Tibial artery (tissue), 4 donors: ENCODE measurements around the gene ZBTB46.

Experiments used
- DNase-seq, 2 donors: peaks; one replicate each; pipeline ENCODE4 v3.0.0-alpha.2; 2019
- H3K27ac ChIP-seq, 2 donors: fragments of 200-600 bp; sonication (generic) in 1 of 2; 1 replicate in 1 of 2; 2 replicates in 1 of 2; pipeline ENCODE4 v1.5.1; 2018 to 2019; ENCODE audit warnings: mild to moderate bottlenecking in 1 of 2
- H3K27me3 ChIP-seq, 2 donors: fragments of 200-600 bp; sonication (generic) in 1 of 2; one replicate each; pipeline versions ENCODE4 v1.5.1 to v1.6.0; 2016 to 2019
- H3K36me3 ChIP-seq, 3 donors: fragments of 200-600 bp; sonication (generic) in 2 of 3; one replicate each; pipeline ENCODE4 v1.5.1; 2016 to 2019; ENCODE audit warnings: mild to moderate bottlenecking in 2 of 3
- H3K4me1 ChIP-seq, 4 donors: fragments of 200-600 bp; sonication (generic) in 2 of 4; 1 replicate in 3 of 4; 2 replicates in 1 of 4; pipeline ENCODE4 v1.5.1; 2016 to 2019
- H3K4me3 ChIP-seq, 2 donors: fragments of 200-600 bp; sonication (generic) in 1 of 2; 1 replicate in 1 of 2; 2 replicates in 1 of 2; pipeline ENCODE4 v1.5.1; 2018 to 2019; ENCODE audit warnings: mild to moderate bottlenecking in 2 of 2
- H3K9me3 ChIP-seq, 3 donors: fragments of 200-600 bp; sonication (generic) in 1 of 3; one replicate each; pipeline ENCODE4 v1.5.1; 2016 to 2019
- intact Hi-C: fragments of 100-400 bp; cut with DNase I; formaldehyde crosslinking; loops from one replicate; pipeline ENCODE4 v1.15.0; 2023; ENCODE audit warnings: low total_unique reads
- TF ChIP-seq, protein P1 (sequence below), 2 experiments: fragments of 200-600 bp in 1 of 2; fragments of 450-650 bp in 1 of 2; IDR thresholded peaks; one replicate each; pipeline ENCODE4 v1.5.1; 2017 to 2019; ENCODE audit warnings: antibody characterized with exemption in 2 of 2, mild to moderate bottlenecking in 1 of 2, moderate library complexity in 1 of 2

The ZBTB46 gene

DNA sequence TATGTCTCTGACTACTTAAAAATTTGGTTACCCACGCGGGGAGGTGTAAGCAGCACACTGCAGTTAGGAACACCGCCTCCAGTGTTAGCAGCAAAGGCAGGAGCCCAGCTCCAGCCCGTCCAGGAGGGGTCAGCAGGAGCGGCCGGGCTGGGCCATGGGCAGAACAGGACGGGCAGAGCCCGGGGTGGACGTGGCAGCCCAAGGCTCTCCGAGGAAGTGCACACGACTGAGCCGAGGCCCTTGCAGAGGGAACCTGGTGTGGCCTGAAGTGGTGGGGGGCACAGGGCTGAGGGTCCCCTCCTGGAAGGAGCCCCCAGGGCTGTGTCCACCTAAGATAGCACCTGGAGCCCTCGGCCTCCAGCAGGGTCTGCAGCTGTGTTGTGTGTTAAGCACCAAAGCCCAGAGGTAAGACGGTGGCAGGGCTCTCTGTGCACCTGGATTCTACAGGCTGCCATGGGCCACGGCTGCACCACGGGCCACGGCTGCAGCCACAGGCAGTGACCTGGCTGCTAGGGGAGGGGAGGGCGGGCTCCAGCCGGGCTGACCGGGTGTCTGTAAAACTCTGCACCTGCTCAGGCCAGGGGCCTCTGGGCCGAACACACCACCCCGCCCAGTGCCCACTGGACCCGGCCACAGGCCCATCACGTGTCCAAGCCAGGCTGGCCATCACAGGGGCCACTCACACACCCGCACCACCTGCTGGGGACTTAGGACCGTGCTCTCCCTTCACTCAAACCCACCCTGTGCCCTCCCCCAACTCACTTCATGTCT is 84.9 kb downstream of the ZBTB46 start:
- intact Hi-C loops: loop anchor here (10.0 kb wide), 1 partner anchor 121 kb away; the partner anchor contains the start of gene GMEB2
- H3K27me3 ChIP-seq: no peaks in the 10 kb centered on the region
- no peak overlapping the region for H3K27ac ChIP-seq
- no peak for DNase-seq
- H3K4me3 ChIP-seq: no peak overlapping the region
- peaks cover 22 to 45% (median 23%) of the 10 kb centered on the region in 3 donors for H3K36me3 ChIP-seq
- TF ChIP-seq, protein P1, sequence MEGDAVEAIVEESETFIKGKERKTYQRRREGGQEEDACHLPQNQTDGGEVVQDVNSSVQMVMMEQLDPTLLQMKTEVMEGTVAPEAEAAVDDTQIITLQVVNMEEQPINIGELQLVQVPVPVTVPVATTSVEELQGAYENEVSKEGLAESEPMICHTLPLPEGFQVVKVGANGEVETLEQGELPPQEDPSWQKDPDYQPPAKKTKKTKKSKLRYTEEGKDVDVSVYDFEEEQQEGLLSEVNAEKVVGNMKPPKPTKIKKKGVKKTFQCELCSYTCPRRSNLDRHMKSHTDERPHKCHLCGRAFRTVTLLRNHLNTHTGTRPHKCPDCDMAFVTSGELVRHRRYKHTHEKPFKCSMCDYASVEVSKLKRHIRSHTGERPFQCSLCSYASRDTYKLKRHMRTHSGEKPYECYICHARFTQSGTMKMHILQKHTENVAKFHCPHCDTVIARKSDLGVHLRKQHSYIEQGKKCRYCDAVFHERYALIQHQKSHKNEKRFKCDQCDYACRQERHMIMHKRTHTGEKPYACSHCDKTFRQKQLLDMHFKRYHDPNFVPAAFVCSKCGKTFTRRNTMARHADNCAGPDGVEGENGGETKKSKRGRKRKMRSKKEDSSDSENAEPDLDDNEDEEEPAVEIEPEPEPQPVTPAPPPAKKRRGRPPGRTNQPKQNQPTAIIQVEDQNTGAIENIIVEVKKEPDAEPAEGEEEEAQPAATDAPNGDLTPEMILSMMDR (IDR thresholded peaks at IDR 0.05): no peak
- H3K4me1 ChIP-seq: peaks cover 0 to 13% (median 9%) of the 10 kb centered on the region in 4 donors
- no peaks in the 10 kb centered on the region for H3K9me3 ChIP-seq

DNA sequence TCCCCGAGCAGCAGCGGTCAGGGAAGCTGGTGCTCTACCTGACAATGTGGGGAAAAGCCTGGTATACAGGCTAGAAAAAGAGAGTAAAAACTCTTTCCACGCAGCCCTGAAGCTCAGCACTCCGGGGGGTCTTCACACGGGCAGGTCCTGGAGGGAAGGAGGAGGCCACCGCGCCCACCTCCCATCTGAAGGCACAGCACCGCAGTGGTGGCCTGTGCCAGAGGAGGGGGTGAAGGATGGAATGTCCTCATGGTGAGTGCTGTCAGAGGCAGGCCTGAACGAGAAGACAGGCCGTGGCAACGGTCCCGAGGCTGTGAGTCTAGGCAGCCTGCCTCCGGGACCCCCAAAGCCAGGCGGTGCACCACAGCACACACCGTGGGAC is 85.6 kb downstream of the ZBTB46 start:
- H3K27me3 ChIP-seq: no peaks in the 10 kb centered on the region
- H3K4me3 ChIP-seq: no peak overlapping the region
- no peak for DNase-seq
- H3K36me3 ChIP-seq: peaks cover 22 to 45% (median 23%) of the 10 kb centered on the region in 3 donors
- peaks cover 0 to 19% (median 13%) of the 10 kb centered on the region in 4 donors for H3K4me1 ChIP-seq
- no peak overlapping the region for H3K27ac ChIP-seq
- intact Hi-C loops: loop anchor here (10.0 kb wide), 1 partner anchor 121 kb away; the partner anchor contains the start of gene GMEB2
- TF ChIP-seq, protein P1 (IDR thresholded peaks at IDR 0.05): no peak
- no peaks in the 10 kb centered on the region for H3K9me3 ChIP-seq

DNA sequence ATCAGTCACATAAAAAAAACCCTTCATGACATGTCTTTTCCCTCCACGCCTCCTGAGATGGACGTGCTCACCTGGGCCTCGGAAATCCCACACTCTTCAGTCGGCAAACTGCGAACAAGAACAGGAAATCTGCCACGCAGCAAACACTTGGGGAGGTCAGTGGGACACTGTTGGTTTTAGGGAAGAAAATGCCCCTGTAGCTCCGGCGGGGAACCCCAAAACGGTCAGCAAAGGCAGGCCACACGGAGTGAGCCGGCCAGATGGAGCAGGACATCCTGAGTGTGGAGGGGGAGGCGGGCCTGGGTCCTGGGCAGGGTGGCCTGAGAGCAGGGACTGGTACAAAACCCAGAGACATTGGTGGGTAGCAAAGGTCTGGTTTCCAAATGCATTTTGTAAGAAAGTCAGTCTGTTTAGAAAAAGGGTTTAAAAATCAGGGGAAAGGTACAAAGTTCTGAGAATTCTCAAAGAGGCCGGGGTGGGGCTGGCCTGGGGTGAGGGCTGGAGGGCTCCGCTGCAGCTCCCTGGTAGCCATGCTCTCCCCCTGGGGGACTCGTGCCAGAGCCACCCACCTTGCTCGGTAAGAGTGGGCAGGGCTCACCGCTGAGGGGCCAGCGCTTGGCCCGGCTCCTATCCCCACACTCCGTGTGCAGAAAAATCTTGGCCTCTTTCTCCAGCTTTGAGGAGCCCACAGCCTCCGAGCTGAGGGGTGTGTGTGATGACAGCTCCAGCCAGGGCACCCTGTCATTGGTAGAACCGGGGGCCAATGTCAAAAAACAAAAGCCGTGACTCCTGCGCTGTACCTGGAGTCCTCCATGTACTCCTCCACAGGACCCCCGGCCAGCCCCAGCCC is 86.3 kb downstream of the ZBTB46 start:
- peaks cover 22 to 41% (median 23%) of the 10 kb centered on the region in 3 donors for H3K36me3 ChIP-seq
- TF ChIP-seq, protein P1 (IDR thresholded peaks at IDR 0.05): no peak
- H3K4me1 ChIP-seq: peaks cover 0 to 19% (median 13%) of the 10 kb centered on the region in 4 donors

DNA sequence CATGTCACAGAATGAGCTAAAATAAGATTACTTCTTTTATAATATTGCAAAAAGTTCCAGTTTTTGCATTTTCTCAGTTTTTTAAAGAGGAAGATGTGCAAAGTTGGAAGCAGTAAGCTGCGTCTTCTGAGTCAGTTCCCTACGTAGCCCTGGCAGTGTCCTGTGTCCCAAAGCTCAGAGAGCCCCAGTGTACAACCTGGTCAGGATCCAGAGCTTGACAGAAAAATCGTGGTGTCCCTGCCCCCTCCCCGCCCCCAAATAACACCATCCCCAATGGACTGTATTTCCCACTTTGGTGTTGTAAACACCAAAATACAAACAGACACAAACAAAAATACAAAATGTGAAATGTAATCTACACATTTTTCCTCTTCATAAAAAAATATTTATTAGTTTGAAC is 86.9 kb downstream of the ZBTB46 start:
- peaks cover 22 to 38% (median 23%) of the 10 kb centered on the region in 3 donors for H3K36me3 ChIP-seq
- H3K27ac ChIP-seq: no peak overlapping the region
- TF ChIP-seq, protein P1 (IDR thresholded peaks at IDR 0.05): no peak
- no peaks in the 10 kb centered on the region for H3K27me3 ChIP-seq
- no peak overlapping the region for H3K4me3 ChIP-seq
- intact Hi-C loops: loop anchor here (10.0 kb wide), 1 partner anchor 119 kb away; the partner anchor contains the start of gene GMEB2
- H3K4me1 ChIP-seq: peaks cover 0 to 20% (median 13%) of the 10 kb centered on the region in 4 donors
- no peak for DNase-seq
- no peaks in the 10 kb centered on the region for H3K9me3 ChIP-seq

More for the DNA sequence above, 86.3 kb downstream of the ZBTB46 start:
- DNase-seq: no peak
- Histone ChIP-seq H3K4me3 (no peak overlapping the region), H3K9me3 (no peaks in the 10 kb centered on the region), H3K27me3 (no peaks in the 10 kb centered on the region), H3K27ac (no peak overlapping the region)
- intact Hi-C loops: loop anchor here (10.0 kb wide), 1 partner anchor 120 kb away; the partner anchor contains the start of gene GMEB2

DNA sequence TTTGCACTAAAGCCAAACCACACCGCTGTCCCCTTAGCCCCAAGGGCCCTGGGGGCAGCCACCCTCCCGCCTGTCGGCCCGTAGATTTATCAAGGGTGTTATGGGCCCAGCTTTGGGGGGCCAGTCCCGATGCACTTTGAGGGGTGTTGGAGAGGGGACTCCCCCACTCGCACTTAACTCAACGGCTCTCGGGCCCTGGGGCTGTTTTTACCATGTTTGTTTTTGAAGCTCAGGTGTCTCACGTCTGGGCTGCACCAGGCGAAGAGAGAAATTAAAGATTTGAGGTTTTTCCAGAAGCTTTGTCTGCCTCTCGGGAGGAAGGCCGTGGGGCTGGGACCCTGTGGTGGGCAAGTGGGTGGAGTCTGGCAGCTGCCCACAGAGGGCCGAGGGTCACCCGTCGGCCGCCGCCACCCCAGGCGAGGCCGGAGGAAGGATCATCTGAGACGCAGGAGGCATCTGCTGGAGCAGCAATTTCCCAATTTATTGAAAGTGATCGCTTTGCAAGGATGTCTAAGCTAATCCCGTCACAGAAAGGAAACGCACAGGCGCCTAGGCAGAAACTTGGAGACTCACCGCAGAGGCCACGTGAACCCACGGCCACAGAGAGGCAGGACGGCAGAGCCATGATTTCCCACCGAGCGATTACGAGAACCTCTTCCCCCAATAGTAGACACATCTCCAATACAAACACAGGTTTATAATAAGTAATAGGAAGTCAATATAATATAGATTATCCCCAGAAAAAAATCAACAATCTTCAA is 87.7 kb downstream of the ZBTB46 start:
- Histone ChIP-seq H3K36me3 (peaks cover 22 to 38% (median 23%) of the 10 kb centered on the region in 3 donors), H3K4me3 (no peak overlapping the region), H3K27me3 (no peaks in the 10 kb centered on the region), H3K4me1 (peaks cover 0 to 28% (median 21%) of the 10 kb centered on the region in 4 donors), H3K9me3 (no peaks in the 10 kb centered on the region), H3K27ac (no peak overlapping the region)
- TF ChIP-seq, protein P1 (IDR thresholded peaks at IDR 0.05): no peak
- DNase-seq: no peak
- intact Hi-C loops: loop anchor here (10.0 kb wide), 1 partner anchor 119 kb away; the partner anchor contains the start of gene GMEB2
